ENCODE results near the gene ADORA2A.
A peak's percentile ranks its signal among the peaks of the same experiment; 100 is the strongest.

ADORA2A gene

DNA sequence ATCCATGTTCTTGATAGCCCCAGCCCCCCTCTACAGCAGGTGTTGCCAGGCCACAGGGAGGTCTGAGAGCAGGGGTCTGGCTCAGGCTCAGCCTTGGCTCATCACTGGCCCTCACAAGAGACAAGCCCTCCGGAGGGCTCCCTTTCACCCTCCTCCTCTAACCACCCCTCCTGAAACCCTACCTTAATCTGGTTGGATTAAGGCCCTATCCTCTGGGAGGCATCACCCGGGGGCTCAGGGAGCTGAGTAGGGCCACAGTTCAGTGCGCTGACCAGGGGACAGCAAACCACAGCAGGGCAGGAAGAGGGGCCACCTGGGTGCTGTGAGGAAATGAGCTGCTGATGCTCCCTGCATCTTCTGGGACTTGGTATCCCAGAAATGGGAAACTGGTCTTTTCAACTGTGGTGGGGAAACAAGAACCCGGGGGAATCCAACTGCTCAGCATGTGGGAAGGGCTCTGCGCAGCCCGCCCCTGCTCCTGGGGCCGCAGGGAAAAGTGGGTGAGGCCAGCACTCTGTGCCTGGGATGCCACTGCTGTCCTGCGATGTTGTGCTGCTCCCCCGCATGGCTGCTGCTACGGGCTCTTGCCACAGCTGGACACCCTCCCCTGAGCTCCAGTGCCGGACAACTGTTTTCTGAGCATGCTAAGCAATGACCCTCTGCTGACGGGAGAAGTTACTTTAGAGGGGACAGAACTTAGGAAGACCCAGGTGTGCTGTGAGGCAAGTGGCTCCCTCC is 17.5 kb downstream of the ADORA2A start:
- Histone ChIP-seq H3K27ac (ENCODE audit: poor library complexity, severe bottlenecking) (no peak overlapping the region), H3K36me3 (ENCODE audit: low read depth) (no peaks in the 10 kb centered on the region), H3K27me3 (ENCODE audit: insufficient read depth, poor library complexity, severe bottlenecking) (no peaks in the 10 kb centered on the region), H3K9me3 (ENCODE audit: severe bottlenecking) (no peaks in the 10 kb centered on the region), H3K4me3 (ENCODE audit: severe bottlenecking) (no peak overlapping the region), H3K4me1 (ENCODE audit: insufficient read depth, poor library complexity, severe bottlenecking) (no peaks in the 10 kb centered on the region)
- no peak for ATAC-seq (ENCODE audit: low read depth)
- peak; percentile 15 for DNase-seq (ENCODE audit: low spot score)
- TF ChIP-seq, protein P1, sequence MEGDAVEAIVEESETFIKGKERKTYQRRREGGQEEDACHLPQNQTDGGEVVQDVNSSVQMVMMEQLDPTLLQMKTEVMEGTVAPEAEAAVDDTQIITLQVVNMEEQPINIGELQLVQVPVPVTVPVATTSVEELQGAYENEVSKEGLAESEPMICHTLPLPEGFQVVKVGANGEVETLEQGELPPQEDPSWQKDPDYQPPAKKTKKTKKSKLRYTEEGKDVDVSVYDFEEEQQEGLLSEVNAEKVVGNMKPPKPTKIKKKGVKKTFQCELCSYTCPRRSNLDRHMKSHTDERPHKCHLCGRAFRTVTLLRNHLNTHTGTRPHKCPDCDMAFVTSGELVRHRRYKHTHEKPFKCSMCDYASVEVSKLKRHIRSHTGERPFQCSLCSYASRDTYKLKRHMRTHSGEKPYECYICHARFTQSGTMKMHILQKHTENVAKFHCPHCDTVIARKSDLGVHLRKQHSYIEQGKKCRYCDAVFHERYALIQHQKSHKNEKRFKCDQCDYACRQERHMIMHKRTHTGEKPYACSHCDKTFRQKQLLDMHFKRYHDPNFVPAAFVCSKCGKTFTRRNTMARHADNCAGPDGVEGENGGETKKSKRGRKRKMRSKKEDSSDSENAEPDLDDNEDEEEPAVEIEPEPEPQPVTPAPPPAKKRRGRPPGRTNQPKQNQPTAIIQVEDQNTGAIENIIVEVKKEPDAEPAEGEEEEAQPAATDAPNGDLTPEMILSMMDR (IDR thresholded peaks at IDR 0.05; ENCODE audit: poor library complexity, severe bottlenecking), result no peak

DNA sequence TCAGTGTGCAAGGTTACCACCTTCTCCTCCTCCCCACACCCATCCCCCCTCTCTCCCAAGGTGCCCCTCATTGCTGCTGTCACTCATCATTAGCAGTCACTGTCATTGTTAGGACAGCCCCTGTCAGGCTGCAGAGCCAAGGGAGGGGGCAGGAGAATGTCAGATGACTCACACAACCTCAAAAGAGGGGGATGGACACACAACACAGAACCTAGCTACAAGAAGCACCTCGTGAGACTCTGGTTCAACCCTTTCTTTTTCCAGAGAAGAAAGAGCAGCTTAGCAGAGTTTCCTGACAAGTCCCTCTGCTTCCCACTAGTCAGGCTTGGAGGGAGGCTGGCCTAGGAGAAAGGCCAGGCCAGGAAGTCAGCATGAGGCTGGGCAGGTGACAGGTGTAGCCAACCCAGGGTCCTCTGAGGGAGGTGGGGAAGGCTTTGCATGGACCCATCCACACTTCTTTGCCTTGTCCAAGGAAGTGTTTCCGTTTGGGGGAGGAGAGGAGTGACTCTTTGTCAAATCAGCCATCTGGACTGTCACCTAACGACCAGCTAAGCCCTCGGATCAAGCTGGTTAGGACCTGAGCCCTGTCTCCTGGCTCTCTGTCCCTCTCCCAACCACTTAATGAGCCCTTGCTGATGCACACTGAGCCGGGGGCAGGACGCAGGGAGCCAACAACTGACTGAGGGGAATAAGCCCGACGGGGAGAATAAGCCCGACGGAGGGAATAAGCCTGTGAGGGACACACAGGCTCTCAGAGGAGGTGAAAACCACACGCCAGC is 18.3 kb downstream of the ADORA2A start:
- DNase-seq (ENCODE audit: low spot score) (peak; percentile 17), ATAC-seq (ENCODE audit: low read depth) (no peak; the same call in 2 of the 3 replicates)
- Histone ChIP-seq H3K4me3 (ENCODE audit: severe bottlenecking) (no peak overlapping the region), H3K27ac (ENCODE audit: poor library complexity, severe bottlenecking) (no peak overlapping the region), H3K36me3 (ENCODE audit: low read depth) (no peaks in the 10 kb centered on the region), H3K9me3 (ENCODE audit: severe bottlenecking) (no peaks in the 10 kb centered on the region), H3K4me1 (ENCODE audit: insufficient read depth, poor library complexity, severe bottlenecking) (no peaks in the 10 kb centered on the region), H3K27me3 (ENCODE audit: insufficient read depth, poor library complexity, severe bottlenecking) (no peaks in the 10 kb centered on the region)
- TF ChIP-seq, protein P1 (IDR thresholded peaks at IDR 0.05; ENCODE audit: poor library complexity, severe bottlenecking), result no peak

DNA sequence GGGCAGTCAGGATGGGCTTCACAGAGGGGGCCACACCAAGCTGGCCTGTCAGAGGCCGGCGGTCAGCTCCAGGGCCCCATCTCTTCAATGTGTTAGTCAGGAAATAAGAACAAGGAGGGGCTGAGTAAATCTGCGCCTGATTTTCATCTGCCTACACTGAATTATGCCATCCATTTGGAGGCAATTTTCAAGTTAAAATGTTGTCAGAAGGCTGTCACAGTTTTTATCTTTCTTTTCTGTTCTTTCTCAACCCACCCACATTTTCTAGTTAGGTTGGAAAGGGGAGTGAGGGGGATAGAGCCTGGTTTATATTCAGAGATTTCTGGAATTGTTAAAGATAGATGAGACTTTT is 18.8 kb downstream of the ADORA2A start:
- H3K9me3 ChIP-seq (ENCODE audit: severe bottlenecking), result peaks cover 2% of the 10 kb centered on the region
- DNase-seq (ENCODE audit: low spot score) (no peak), ATAC-seq (ENCODE audit: low read depth) (no peak)
- no peaks in the 10 kb centered on the region for H3K36me3 ChIP-seq (ENCODE audit: low read depth)
- H3K27me3 ChIP-seq (ENCODE audit: insufficient read depth, poor library complexity, severe bottlenecking), result no peaks in the 10 kb centered on the region
- no peak overlapping the region for H3K4me3 ChIP-seq (ENCODE audit: severe bottlenecking)
- TF ChIP-seq, protein P1 (IDR thresholded peaks at IDR 0.05; ENCODE audit: poor library complexity, severe bottlenecking), result no peak
- no peak overlapping the region for H3K27ac ChIP-seq (ENCODE audit: poor library complexity, severe bottlenecking)
- no peaks in the 10 kb centered on the region for H3K4me1 ChIP-seq (ENCODE audit: insufficient read depth, poor library complexity, severe bottlenecking)

DNA sequence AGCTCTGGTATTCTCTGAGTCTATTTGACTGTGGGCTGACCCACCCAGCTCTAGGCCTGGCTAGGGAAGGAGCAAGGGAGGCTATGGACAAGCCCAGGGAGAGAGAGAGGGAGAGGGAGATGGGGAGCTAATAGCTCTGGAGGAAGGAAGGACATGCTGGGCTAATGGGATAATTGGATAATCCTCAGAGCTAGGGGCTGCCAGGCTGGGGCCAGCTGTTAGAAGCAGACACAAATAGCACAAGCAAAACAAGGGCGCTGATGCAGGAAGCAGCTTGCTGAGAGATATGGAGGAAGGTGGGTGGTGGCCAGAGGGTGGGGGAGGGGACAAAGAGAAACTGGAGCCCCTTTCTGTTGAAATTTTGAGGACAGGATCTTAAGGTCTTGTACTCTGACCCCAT is 23.2 kb downstream of the ADORA2A start:
- peaks cover 5% of the 10 kb centered on the region for H3K27me3 ChIP-seq (ENCODE audit: insufficient read depth, poor library complexity, severe bottlenecking)
- peaks cover 5% of the 10 kb centered on the region for H3K9me3 ChIP-seq (ENCODE audit: severe bottlenecking)
- DNase-seq (ENCODE audit: low spot score) (peak; percentile 13), ATAC-seq (ENCODE audit: low read depth) (no peak)
- H3K4me3 ChIP-seq (ENCODE audit: severe bottlenecking), result no peak overlapping the region
- H3K36me3 ChIP-seq (ENCODE audit: low read depth), result no peaks in the 10 kb centered on the region
- no peak overlapping the region for H3K27ac ChIP-seq (ENCODE audit: poor library complexity, severe bottlenecking)
- H3K4me1 ChIP-seq (ENCODE audit: insufficient read depth, poor library complexity, severe bottlenecking), result no peaks in the 10 kb centered on the region
- TF ChIP-seq, protein P1 (IDR thresholded peaks at IDR 0.05; ENCODE audit: poor library complexity, severe bottlenecking), result no peak

DNA sequence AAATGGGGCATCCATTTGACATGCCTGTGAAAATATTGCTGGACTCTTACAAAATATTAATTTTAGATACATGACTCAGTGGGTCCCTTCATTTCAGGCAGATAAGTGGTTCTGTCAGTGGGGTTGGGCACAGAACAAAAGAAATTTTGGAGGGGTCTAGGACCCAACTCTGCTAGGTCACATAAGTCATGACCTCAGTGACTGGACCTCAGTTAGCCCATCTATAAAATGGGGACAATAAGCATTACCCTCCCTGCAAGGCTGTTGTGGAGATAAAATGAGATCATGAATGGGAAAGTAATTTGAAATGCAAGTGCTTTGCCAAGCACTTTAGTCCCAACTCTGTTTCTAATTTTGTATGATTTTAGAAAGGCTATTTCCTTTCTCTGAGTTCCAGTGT is 23.8 kb downstream of the ADORA2A start:
- TF ChIP-seq, protein P1 (IDR thresholded peaks at IDR 0.05; ENCODE audit: poor library complexity, severe bottlenecking), result no peak
- no peak for ATAC-seq (ENCODE audit: low read depth)
- no peak overlapping the region for H3K4me3 ChIP-seq (ENCODE audit: severe bottlenecking)
- H3K36me3 ChIP-seq (ENCODE audit: low read depth), result no peaks in the 10 kb centered on the region
- no peak overlapping the region for H3K27ac ChIP-seq (ENCODE audit: poor library complexity, severe bottlenecking)
- H3K9me3 ChIP-seq (ENCODE audit: severe bottlenecking), result peaks cover 5% of the 10 kb centered on the region
- H3K27me3 ChIP-seq (ENCODE audit: insufficient read depth, poor library complexity, severe bottlenecking), result peaks cover 5% of the 10 kb centered on the region
- no peak for DNase-seq (ENCODE audit: low spot score)
- no peaks in the 10 kb centered on the region for H3K4me1 ChIP-seq (ENCODE audit: insufficient read depth, poor library complexity, severe bottlenecking)

All from RWPE2 (cell line).